ENCODE results near the gene ZSWIM8. TPM values are rescaled to one million over a fixed set of nuclear protein-coding genes. Genes with fewer than 3 reads are reported as not detected.

ZSWIM8 gene
- polyA plus RNA-seq, 2 of the 4 experiments (the other 2 are of a cell fraction): 24.3 to 44.5 TPM

- TF ChIP-seq HMGXB4 (CRISPR knock-in tag; IDR thresholded peaks at IDR 0.05; ENCODE audit: borderline replicate concordance): no peak
- TF ChIP-seq, protein P1, sequence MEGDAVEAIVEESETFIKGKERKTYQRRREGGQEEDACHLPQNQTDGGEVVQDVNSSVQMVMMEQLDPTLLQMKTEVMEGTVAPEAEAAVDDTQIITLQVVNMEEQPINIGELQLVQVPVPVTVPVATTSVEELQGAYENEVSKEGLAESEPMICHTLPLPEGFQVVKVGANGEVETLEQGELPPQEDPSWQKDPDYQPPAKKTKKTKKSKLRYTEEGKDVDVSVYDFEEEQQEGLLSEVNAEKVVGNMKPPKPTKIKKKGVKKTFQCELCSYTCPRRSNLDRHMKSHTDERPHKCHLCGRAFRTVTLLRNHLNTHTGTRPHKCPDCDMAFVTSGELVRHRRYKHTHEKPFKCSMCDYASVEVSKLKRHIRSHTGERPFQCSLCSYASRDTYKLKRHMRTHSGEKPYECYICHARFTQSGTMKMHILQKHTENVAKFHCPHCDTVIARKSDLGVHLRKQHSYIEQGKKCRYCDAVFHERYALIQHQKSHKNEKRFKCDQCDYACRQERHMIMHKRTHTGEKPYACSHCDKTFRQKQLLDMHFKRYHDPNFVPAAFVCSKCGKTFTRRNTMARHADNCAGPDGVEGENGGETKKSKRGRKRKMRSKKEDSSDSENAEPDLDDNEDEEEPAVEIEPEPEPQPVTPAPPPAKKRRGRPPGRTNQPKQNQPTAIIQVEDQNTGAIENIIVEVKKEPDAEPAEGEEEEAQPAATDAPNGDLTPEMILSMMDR (IDR thresholded peaks at IDR 0.05): no peak
- TF ChIP-seq CBX8 (IDR thresholded peaks at IDR 0.05): no peak
- TF ChIP-seq RAD21 (conservative IDR thresholded peaks at IDR 0.05 in 1 of 2, IDR thresholded peaks at IDR 0.05 in 1 of 2): no peak
- TF ChIP-seq HES2 (IDR thresholded peaks at IDR 0.05): no peak
- no peak for TF ChIP-seq ZNF302 (CRISPR knock-in tag; IDR thresholded peaks at IDR 0.05)
- TF ChIP-seq KDM5A (IDR thresholded peaks at IDR 0.05): no peak
- TF ChIP-seq EHMT2 (IDR thresholded peaks at IDR 0.05; ENCODE audit: low read depth): no peak
- TF ChIP-seq, protein P2, sequence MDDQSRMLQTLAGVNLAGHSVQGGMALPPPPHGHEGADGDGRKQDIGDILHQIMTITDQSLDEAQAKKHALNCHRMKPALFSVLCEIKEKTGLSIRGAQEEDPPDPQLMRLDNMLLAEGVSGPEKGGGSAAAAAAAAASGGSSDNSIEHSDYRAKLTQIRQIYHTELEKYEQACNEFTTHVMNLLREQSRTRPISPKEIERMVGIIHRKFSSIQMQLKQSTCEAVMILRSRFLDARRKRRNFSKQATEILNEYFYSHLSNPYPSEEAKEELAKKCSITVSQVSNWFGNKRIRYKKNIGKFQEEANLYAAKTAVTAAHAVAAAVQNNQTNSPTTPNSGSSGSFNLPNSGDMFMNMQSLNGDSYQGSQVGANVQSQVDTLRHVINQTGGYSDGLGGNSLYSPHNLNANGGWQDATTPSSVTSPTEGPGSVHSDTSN (IDR thresholded peaks at IDR 0.05): no peak
- no peak for TF ChIP-seq NPAS2 (CRISPR knock-in tag; IDR thresholded peaks at IDR 0.05; ENCODE audit: borderline replicate concordance)
These were observed 21.0 kb downstream of the ZSWIM8 start (continued) for GRCh38 chr10:73806176-73806950.

DNA sequence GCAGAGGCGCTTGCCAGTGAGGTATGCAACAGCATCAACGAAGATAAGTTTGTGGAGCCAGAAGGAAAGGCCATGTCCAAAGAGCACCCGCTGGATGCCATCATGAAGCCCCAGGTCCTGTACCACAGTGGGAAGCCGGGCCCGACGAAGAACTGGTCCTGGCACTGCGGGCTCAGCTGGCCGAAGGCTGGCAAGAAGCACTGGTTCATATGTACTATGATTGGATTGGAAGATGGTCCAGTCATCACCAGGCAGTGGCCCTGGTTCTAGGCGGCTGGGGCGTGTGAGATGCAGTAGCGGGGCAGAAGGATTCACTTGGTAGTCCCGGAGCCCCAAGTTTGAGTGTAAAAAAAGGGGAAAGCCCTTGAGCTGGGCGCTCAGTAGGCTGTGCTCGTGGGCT lies 22.1 kb downstream of the ZSWIM8 start:
- H3K27ac ChIP-seq: no peak overlapping the region
- POLR2A ChIA-PET: no interaction called here
- WGBS (ENCODE audit: missing lambda C conversion rate): 97% methylated on average over 14 of the region's 14 CpGs
- no peak overlapping the region for H3K4me2 ChIP-seq
- TF ChIP-seq RARB (CRISPR knock-in tag; IDR thresholded peaks at IDR 0.05): no peak
- no peak for TF ChIP-seq NPAS2 (CRISPR knock-in tag; IDR thresholded peaks at IDR 0.05; ENCODE audit: borderline replicate concordance)
- TF ChIP-seq NFE2L2 (conservative IDR thresholded peaks at IDR 0.05; ENCODE audit: low read length): no peak
- TF ChIP-seq FOSL2 (IDR thresholded peaks at IDR 0.05): no peak
- TF ChIP-seq FOSL2 (CRISPR knock-in tag; IDR thresholded peaks at IDR 0.05): no peak
- TF ChIP-seq SMC3 (IDR thresholded peaks at IDR 0.05): no peak
- DNase-seq (ENCODE audit: low read depth in 1 of 2, low spot score in 1 of 2): no peak
- CTCF ChIA-PET: interaction anchor here (1.0 to 1.6 kb wide), 3 partner anchors 11 to 20 kb away, joined by 3 to 5 read pairs (median 5); no protein-coding TSS in a partner anchor
- no peak for ATAC-seq
- no peak overlapping the region for H3K4me3 ChIP-seq
- H3K9me3 ChIP-seq: no peaks in the 10 kb centered on the region
- no peak for FAIRE-seq
- H3K4me1 ChIP-seq: peaks cover 14% of the 10 kb centered on the region; the same call in 2 of the 3 replicates

DNA sequence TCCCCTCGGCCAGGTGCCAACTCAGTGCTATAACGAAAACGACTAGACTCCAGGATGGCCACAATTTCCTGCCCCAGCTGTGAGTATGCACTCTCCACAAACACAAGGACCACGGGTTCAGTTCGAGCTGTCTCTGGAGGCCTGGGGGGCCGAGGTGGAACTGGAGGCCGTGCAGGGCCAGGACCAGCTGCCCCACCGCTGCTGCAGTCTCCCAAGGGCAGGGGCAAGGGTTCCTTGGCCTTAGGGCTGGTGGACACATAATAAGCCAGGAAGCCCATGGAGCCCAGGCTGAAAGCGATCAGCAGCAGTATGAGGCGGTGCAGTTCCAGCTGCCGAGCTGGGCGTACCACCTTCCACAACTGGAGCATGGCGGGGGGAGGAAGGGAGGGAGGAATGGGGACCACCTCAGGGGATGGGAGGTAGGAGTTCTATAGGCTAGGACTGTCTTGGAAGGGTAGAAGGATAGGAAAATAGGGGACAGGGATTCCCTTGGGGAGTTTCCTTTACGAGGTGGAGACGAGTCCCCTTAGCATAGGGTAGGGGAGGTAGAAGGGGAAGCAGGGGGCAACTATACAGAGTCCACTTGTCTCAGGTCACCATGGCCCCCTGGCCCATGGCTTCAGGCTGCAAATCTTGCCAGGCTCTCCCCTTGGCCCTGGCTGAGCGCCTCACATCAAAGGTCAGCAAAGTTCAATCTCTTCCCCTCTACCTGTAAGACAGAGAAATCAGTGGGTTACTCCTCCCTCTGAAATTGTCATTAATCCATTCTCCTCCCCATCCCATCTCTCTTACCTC lies 22.8 kb downstream of the ZSWIM8 start:
- ChIA-PET CTCF (interaction anchor here (0.6 to 1.5 kb wide), 6 partner anchors 9 to 35 kb away, joined by 3 to 5 read pairs (median 5); no protein-coding TSS in a partner anchor), POLR2A (interaction anchor here (0.7 kb wide), 1 partner anchor 227 kb away, joined by 3 read pairs; no protein-coding TSS in a partner anchor)
- DNase-seq (ENCODE audit: low read depth in 1 of 2, low spot score in 1 of 2): no peak
- H3K4me3 ChIP-seq: no peak overlapping the region
- no peak for FAIRE-seq
- no peak overlapping the region for H3K4me2 ChIP-seq
- H3K4me1 ChIP-seq: peaks cover 14% of the 10 kb centered on the region; the same call in 2 of the 3 replicates
- H3K27ac ChIP-seq: no peak overlapping the region
- no peak for ATAC-seq
- WGBS (ENCODE audit: missing lambda C conversion rate): 91% methylated on average over 15 of the region's 16 CpGs
- TF ChIP-seq ATOH8 (CRISPR knock-in tag; IDR thresholded peaks at IDR 0.05; ENCODE audit: low read depth) (no peak), RNF2 (IDR thresholded peaks at IDR 0.05; ENCODE audit: borderline replicate concordance, low read depth) (no peak), ZFP36 (IDR thresholded peaks at IDR 0.05; ENCODE audit: borderline replicate concordance, partially characterized antibody) (no peak), HDAC2 (IDR thresholded peaks at IDR 0.05) (no peak)
- TF ChIP-seq, protein P3, sequence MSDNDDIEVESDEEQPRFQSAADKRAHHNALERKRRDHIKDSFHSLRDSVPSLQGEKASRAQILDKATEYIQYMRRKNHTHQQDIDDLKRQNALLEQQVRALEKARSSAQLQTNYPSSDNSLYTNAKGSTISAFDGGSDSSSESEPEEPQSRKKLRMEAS (IDR thresholded peaks at IDR 0.05): no peak
- H3K9me3 ChIP-seq: no peaks in the 10 kb centered on the region
